DOHH2 (cell line): ENCODE data around the gene SH3GL1.

Experiments
- EZH2phosphoT487 ChIP-seq: fragments of 200-600 bp; sonication (generic); IDR thresholded peaks from 2 replicates; pipeline ENCODE4 v1.6.1; 2017; ENCODE audit warnings: borderline replicate concordance, mild to moderate bottlenecking, antibody characterized with exemption, low read length, moderate library complexity, mixed read lengths
- TF ChIP-seq, protein P1 (sequence below): fragments of 200-600 bp; sonication (generic); IDR thresholded peaks from one replicate; pipeline ENCODE4 v1.5.1; 2014; ENCODE audit warnings: antibody characterized with exemption, mild to moderate bottlenecking, low read depth, low read length; ENCODE audit not compliant: poor library complexity, severe bottlenecking

DNA sequence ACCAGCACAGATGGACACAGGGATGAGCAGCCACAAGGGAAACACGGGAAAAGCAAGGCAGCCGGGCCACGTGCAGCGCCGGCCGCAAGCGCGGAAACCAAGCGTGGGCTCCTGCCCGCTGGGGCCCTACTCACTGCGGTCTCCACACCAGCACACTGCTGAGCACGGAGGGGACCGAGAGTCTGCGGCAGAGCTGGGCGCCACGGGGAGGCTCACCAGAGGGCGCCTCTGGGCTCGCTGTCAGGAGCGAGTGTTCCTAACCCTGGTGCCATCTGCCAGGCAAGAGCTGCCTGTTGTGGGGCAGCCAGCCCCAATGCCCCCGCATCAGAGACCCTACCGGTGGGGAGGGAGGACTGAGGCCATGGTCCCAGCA lies 30.5 kb downstream of the SH3GL1 start:
- TF ChIP-seq, protein P1, sequence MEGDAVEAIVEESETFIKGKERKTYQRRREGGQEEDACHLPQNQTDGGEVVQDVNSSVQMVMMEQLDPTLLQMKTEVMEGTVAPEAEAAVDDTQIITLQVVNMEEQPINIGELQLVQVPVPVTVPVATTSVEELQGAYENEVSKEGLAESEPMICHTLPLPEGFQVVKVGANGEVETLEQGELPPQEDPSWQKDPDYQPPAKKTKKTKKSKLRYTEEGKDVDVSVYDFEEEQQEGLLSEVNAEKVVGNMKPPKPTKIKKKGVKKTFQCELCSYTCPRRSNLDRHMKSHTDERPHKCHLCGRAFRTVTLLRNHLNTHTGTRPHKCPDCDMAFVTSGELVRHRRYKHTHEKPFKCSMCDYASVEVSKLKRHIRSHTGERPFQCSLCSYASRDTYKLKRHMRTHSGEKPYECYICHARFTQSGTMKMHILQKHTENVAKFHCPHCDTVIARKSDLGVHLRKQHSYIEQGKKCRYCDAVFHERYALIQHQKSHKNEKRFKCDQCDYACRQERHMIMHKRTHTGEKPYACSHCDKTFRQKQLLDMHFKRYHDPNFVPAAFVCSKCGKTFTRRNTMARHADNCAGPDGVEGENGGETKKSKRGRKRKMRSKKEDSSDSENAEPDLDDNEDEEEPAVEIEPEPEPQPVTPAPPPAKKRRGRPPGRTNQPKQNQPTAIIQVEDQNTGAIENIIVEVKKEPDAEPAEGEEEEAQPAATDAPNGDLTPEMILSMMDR, result peak; percentile 76
- no peak for TF ChIP-seq EZH2phosphoT487
